IMR-90 (cell line): ENCODE data around the gene MYD88. TPM values are rescaled to one million over a fixed set of nuclear protein-coding genes. Genes with fewer than 3 reads are reported as not detected.

ENCODE experiments used
- ATAC-seq: fragments of 200-7000 bp; cut with Tn5 transposase; 2 replicates; pipeline ENCODE4 v1.9.1; 2020; ENCODE audit warnings: low read depth, mild to moderate bottlenecking, moderate library complexity
- BruUV-seq: library from RNA; stranded (reverse); fragments of 400-500 nt; replicated peaks from 2 replicates; lab custom pipeline; 2021; lab: Mats Ljungman, UMichigan
- CTCF ChIA-PET: fragments of 300-600 bp; formaldehyde crosslinking; extraction: SDS; loops from one replicate; lab custom pipeline; 2021; ENCODE audit warnings: antibody characterized with exemption; lab: Yijun Ruan, JAX
- POLR2A ChIA-PET: fragments of 300-600 bp; sonication (Branson Sonifier 250); formaldehyde crosslinking; loops from one replicate; lab custom pipeline; 2022; ENCODE audit warnings: antibody characterized with exemption; ENCODE audit not compliant: unreplicated experiment; lab: Charles Lee
- DNase-seq: peaks from one replicate; pipeline ENCODE4 v3.0.0; 2013
- H2AFZ ChIP-seq: replicated peaks from 2 replicates; pipeline ENCODE3; 2013; ENCODE audit warnings: low read length, mild to moderate bottlenecking; ENCODE audit not compliant: poor library complexity
- H2AK5ac ChIP-seq: 2 replicates; pipeline ENCODE4 v1.6.1; 2013; ENCODE audit warnings: low read depth, low read length, inconsistent platforms
- H2AK9ac ChIP-seq: replicated peaks from 2 replicates; pipeline ENCODE3; 2013; ENCODE audit warnings: mild to moderate bottlenecking, low read depth, low read length, moderate library complexity; ENCODE audit not compliant: poor library complexity
- H2BK120ac ChIP-seq: 2 replicates; pipeline ENCODE4 v1.6.1; 2013; ENCODE audit warnings: low read depth, low read length, inconsistent platforms
- H2BK15ac ChIP-seq: 3 replicates; pipeline ENCODE4 v1.6.1; 2013; ENCODE audit warnings: low read depth, low read length, inconsistent platforms
- H2BK20ac ChIP-seq: 2 replicates; pipeline ENCODE4 v1.6.1; 2013; ENCODE audit warnings: low read depth, mild to moderate bottlenecking, inconsistent platforms, low read length, moderate library complexity
- H2BK5ac ChIP-seq: 2 replicates; pipeline ENCODE4 v1.6.1; 2013; ENCODE audit warnings: mild to moderate bottlenecking, low read depth, low read length, inconsistent platforms; ENCODE audit not compliant: poor library complexity, severe bottlenecking
- H3K14ac ChIP-seq: replicated peaks from 2 replicates; pipeline ENCODE4 v1.6.1; 2013; ENCODE audit warnings: low read depth, low read length, inconsistent platforms
- H3K18ac ChIP-seq: 2 replicates; pipeline ENCODE4 v1.6.1; 2013; ENCODE audit warnings: low read depth, low read length, control low read depth
- H3K23ac ChIP-seq: 2 replicates; pipeline ENCODE4 v1.6.1; 2013; ENCODE audit warnings: low read depth, low read length, inconsistent platforms
- H3K27ac ChIP-seq: 2 replicates; pipeline ENCODE4 v1.5.1; 2013; ENCODE audit warnings: mild to moderate bottlenecking, control low read depth, low read length; ENCODE audit not compliant: insufficient read depth
- H3K27me3 ChIP-seq: 2 replicates; pipeline ENCODE4 v1.6.1; 2013; ENCODE audit warnings: low read length; ENCODE audit not compliant: control insufficient read depth, insufficient read depth
- H3K36me3 ChIP-seq: 2 replicates; pipeline ENCODE4 v1.6.1; 2013; ENCODE audit warnings: low read length, mixed read lengths; ENCODE audit not compliant: control insufficient read depth, insufficient read depth
- H3K4ac ChIP-seq: 2 replicates; pipeline ENCODE4 v1.6.1; 2013; ENCODE audit warnings: low read depth, low read length, inconsistent platforms
- H3K4me1 ChIP-seq: 2 replicates; pipeline ENCODE4 v1.6.1; 2013; ENCODE audit warnings: low read length, mixed read lengths; ENCODE audit not compliant: control insufficient read depth, insufficient read depth
- H3K4me2 ChIP-seq: 2 replicates; pipeline ENCODE4 v1.6.1; 2013; ENCODE audit warnings: low read depth, mild to moderate bottlenecking, control low read depth, low read length, moderate library complexity
- H3K4me3 ChIP-seq: 2 replicates; pipeline ENCODE4 v1.5.1; 2013; ENCODE audit warnings: low read depth, mild to moderate bottlenecking, control low read depth, low read length, moderate library complexity; ENCODE audit not compliant: insufficient read depth
- H3K56ac ChIP-seq: 2 replicates; pipeline ENCODE4 v1.6.1; 2013; ENCODE audit warnings: low read length, inconsistent platforms; ENCODE audit not compliant: insufficient read depth; ENCODE audit errors: extremely low read depth
- H3K79me1 ChIP-seq, 2 experiments: 2 replicates each; pipeline ENCODE4 v1.6.1; 2013; ENCODE audit warnings: low read length in 2 of 2, inconsistent platforms in 1 of 2, low read depth in 1 of 2
- H3K9ac ChIP-seq: 2 replicates; pipeline ENCODE4 v1.6.1; 2013; ENCODE audit warnings: low read depth, low read length, control low read depth
- H3K9me1 ChIP-seq: 2 replicates; pipeline ENCODE4 v1.6.1; 2013; ENCODE audit warnings: low read length, inconsistent platforms; ENCODE audit not compliant: insufficient read depth
- H3K9me3 ChIP-seq: 2 replicates; pipeline ENCODE4 v1.6.1; 2013; ENCODE audit warnings: low read length; ENCODE audit not compliant: control insufficient read depth, insufficient read depth
- H4K20me1 ChIP-seq: 2 replicates; pipeline ENCODE4 v1.6.1; 2013; ENCODE audit warnings: low read length, inconsistent platforms; ENCODE audit not compliant: insufficient read depth
- H4K5ac ChIP-seq: 2 replicates; pipeline ENCODE4 v1.6.1; 2013; ENCODE audit warnings: mild to moderate bottlenecking, low read depth, low read length, control low read depth
- H4K8ac ChIP-seq, 2 experiments: 2 replicates each; pipeline ENCODE4 v1.6.1; 2013; ENCODE audit warnings: low read depth in 2 of 2, low read length in 2 of 2, control low read depth in 1 of 2, inconsistent platforms in 1 of 2
- H4K91ac ChIP-seq: 2 replicates; pipeline ENCODE4 v1.6.1; 2013; ENCODE audit warnings: low read depth, low read length, inconsistent platforms; ENCODE audit not compliant: insufficient read depth
- ELK1 ChIP-seq: fragments of 150-350 bp; IDR thresholded peaks from 2 replicates; pipeline ENCODE4 v1.6.1; 2016; ENCODE audit warnings: low read depth, mild to moderate bottlenecking, low read length, moderate library complexity, borderline replicate concordance
- MAZ ChIP-seq: IDR thresholded peaks from 2 replicates; pipeline ENCODE4 v1.6.1; 2012; ENCODE audit warnings: low read depth, mild to moderate bottlenecking, low read length, improper control_type of control experiment, moderate library complexity, borderline replicate concordance
- POLR2A ChIP-seq: IDR thresholded peaks from 2 replicates; pipeline ENCODE4 v1.6.1; 2012; ENCODE audit warnings: mild to moderate bottlenecking, low read depth, low read length
- RAD21 ChIP-seq: IDR thresholded peaks from 2 replicates; pipeline ENCODE4 v1.6.1; 2012; ENCODE audit warnings: low read length, improper control_type of control experiment
- SMC3 ChIP-seq: fragments of 150-350 bp; IDR thresholded peaks from 2 replicates; pipeline ENCODE4 v1.6.1; 2016; ENCODE audit warnings: low read depth, mild to moderate bottlenecking, antibody characterized with exemption, low read length, moderate library complexity
- WGBS, 2 experiments: methylation state at CpG; one replicate each; pipeline versions ENCODE4 v1.1.5 to v1.1.7; 2013; ENCODE audit warnings: missing lambda C conversion rate in 2 of 2; ENCODE audit not compliant: insufficient read length in 1 of 2; ENCODE audit errors: extremely low coverage in 2 of 2; 5-methylcytosine and 5-hydroxymethylcytosine counted together
- dilution Hi-C: fragments of 300-500 bp; cut with HindIII; formaldehyde crosslinking; loops from one replicate; pipeline ENCODE4 v1.14.3; 2018; ENCODE audit warnings: low sequenced_read_pairs; ENCODE audit not compliant: unreplicated experiment
- in situ Hi-C: fragments of 300-500 bp; cut with MboI; formaldehyde crosslinking; loops from 3 replicates; pipeline ENCODE4 v1.14.3; 2019; ENCODE audit warnings: low sequenced_read_pairs, inconsistent platforms, mixed read lengths
- intact Hi-C: fragments of 100-400 bp; cut with micrococcal nuclease; formaldehyde crosslinking; loops from 2 replicates; pipeline ENCODE4 v1.10.0; 2022
- polyA plus RNA-seq, 3 experiments: library from polyadenylated mRNA; depleted of rRNA; stranded (reverse); fragments of >200 nt; gene quantifications; 2 replicates each; pipeline ENCODE4 v1.2.3, GENCODE V29; 2012; ENCODE audit warnings: low replicate concordance in 1 of 3
- total RNA-seq: library from RNA; depleted of rRNA; stranded (reverse); fragments of >200 nt; gene quantifications from 2 replicates; pipeline ENCODE4 v1.2.3, GENCODE V29; 2012

The MYD88 gene
- total and polyA plus RNA-seq, 2 of the 4 experiments (the other 2 are of a cell fraction): 9.3 to 39.8 TPM

GRCh38 chr3:38127611-38128302 lies 10.7 kb upstream of the MYD88 start:
- no peak for ATAC-seq
- no peak overlapping the region for H3K4me2 ChIP-seq
- no peak overlapping the region for H3K4ac ChIP-seq
- no peak overlapping the region for H2BK5ac ChIP-seq
- no peak overlapping the region for H3K27ac ChIP-seq
- no TSS peak for BruUV-seq
- no peak overlapping the region for H4K91ac ChIP-seq
- no peak for DNase-seq
- H4K20me1 ChIP-seq: 0 out of 2 replicates have a peak, but pooled peaks cover 2% of the 10 kb centered on the region
- no peak overlapping the region for H3K18ac ChIP-seq
- H3K4me3 ChIP-seq: no peak overlapping the region
- H3K56ac ChIP-seq: no peak overlapping the region
- no peak overlapping the region for H4K5ac ChIP-seq
- H2BK20ac ChIP-seq: no peak overlapping the region
- no peaks in the 10 kb centered on the region for H3K9me3 ChIP-seq
- no peak overlapping the region for H3K23ac ChIP-seq
- no peak overlapping the region for H2AK5ac ChIP-seq
- no peak overlapping the region for H3K9ac ChIP-seq
- H2AK9ac ChIP-seq: no peak overlapping the region
- 0 out of 2 replicates have a peak, but pooled peaks cover 4% of the 10 kb centered on the region for H3K9me1 ChIP-seq
- peaks cover 71% of the 10 kb centered on the region for H3K36me3 ChIP-seq
- no peak overlapping the region for H2BK15ac ChIP-seq
- dilution Hi-C loops (no loop called here), intact Hi-C loops (no loop called here), in situ Hi-C loops (loop anchor here (10.0 kb wide), 1 partner anchor 217 kb away; the partner anchor contains the start of gene XYLB)
- no peak overlapping the region for H2BK120ac ChIP-seq
- POLR2A ChIA-PET: no interaction called here
- H4K8ac ChIP-seq: no peak overlapping the region
- peaks cover 3 to 18% of the 10 kb centered on the region in 2 experiments; a peak in 3 of 4 replicates for H3K79me1 ChIP-seq
- H3K27me3 ChIP-seq: no peaks in the 10 kb centered on the region
- WGBS, 2 experiments: 86% methylated on average over 1 of the region's 4 CpGs; no CpG with 5 or more reads in 1 of the 2 experiments
- H3K14ac ChIP-seq: no peak overlapping the region
- CTCF ChIA-PET: no interaction called here
- no peaks in the 10 kb centered on the region for H3K4me1 ChIP-seq
- no peak for TF ChIP-seq SMC3
- TF ChIP-seq ELK1: no peak
- no peak for TF ChIP-seq RAD21
- TF ChIP-seq POLR2A: no peak
- TF ChIP-seq MAZ: no peak
- no peak overlapping the region for H2AFZ ChIP-seq
